Subcutaneous adipose tissue (tissue), 4 donors: ENCODE measurements around the gene EDRF1. TPM values are rescaled to one million over a fixed set of nuclear protein-coding genes. Genes with fewer than 3 reads are reported as not detected.

ENCODE experiments used
- CTCF ChIP-seq: fragments of 450-650 bp; IDR thresholded peaks from one replicate; pipeline ENCODE4 v1.5.1; 2016; ENCODE audit warnings: low read depth, mild to moderate bottlenecking, control low read depth, antibody characterized with exemption, moderate library complexity
- total RNA-seq, 4 donors: library from RNA; depleted of rRNA; stranded (reverse); fragments of >200 nt; gene quantifications; one replicate each; pipeline ENCODE4 v1.1.0, GENCODE V29; 2016

The EDRF1 gene
- total RNA-seq, 4 donors from 2014 or later: 19.2 to 30.1 (median 24.9) TPM

GRCh38 chr10:125795637-125796190, 76.2 kb downstream of the EDRF1 start:
- TF ChIP-seq CTCF: no peak

DNA sequence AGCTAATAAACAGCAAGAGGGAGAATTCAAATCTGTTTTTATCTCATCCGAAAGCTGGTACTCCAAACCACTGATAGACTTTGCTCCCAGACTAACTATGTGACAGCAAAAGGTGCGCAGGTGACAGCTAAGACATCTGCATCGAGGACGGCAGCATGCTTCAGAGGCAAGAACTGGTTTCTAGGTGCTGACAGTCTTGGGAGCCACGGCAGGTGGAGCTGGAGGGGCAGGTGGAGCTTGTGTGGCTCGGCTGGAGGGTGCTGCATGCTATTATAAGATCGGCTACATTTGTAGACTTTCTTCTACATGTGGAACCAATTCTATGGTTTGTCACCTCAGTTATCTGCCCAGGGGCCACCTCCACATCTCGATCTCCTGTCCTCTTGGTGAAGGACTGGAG, 77.9 kb downstream of the EDRF1 start:
- TF ChIP-seq CTCF: no peak

GRCh38 chr10:125797994-125798662, 78.6 kb downstream of the EDRF1 start:
- TF ChIP-seq CTCF: no peak

- TF ChIP-seq CTCF: no peak
These were observed 80.1 kb downstream of the EDRF1 start for GRCh38 chr10:125799451-125800182.

DNA sequence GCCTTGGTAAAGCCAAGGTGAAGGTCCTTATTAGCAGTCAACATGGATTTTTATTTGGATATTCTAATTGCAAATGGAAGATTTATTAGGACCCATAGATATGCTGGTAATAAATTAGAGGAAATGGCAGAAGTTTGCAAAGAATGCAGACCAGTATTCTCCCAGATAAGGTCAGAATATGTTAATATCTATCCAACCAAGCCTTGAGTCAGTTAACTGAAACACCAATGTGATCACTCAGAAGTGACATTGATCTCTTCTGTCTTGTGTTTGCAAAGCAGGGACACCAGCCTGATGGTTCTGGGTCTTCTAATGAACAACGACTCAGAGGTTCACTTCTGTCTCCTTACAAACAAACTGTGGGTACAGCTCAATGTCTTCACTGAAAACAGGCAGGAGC, 82.1 kb downstream of the EDRF1 start:
- TF ChIP-seq CTCF: no peak

DNA sequence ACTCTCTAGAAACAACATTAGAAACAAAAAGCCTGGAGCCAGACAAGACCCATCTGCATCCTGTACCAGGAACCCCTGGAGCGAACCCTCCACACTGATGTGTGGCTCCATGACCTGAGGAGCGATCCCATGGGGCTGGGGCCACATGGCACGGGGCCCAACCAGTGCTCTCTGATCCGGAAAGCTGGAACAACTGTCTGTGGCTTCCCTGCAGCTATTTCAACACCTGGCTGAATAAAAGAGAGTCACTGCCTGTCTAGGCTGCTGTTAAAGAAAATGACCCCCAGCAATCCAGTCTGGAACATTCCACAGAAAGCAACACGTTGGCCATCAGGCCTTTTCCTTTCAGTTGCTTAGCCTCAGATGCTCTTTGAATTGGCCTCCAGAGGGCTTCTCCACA, 82.6 kb downstream of the EDRF1 start:
- no peak for TF ChIP-seq CTCF

GRCh38 chr10:125802739-125803138, 83.2 kb downstream of the EDRF1 start:
- no peak for TF ChIP-seq CTCF
